GM23338 (cell line): ENCODE results near the gene SUGCT. TPM values are rescaled to one million over a fixed set of nuclear protein-coding genes. Genes with fewer than 3 reads are reported as not detected.

Experiments
- ATAC-seq: fragments of 200-7000 bp; cut with Tn5 transposase; 3 replicates; pipeline ENCODE4 v1.9.1; 2020
- DNase-seq: peaks from one replicate; pipeline ENCODE4 v3.0.0-alpha.2; 2015; ENCODE audit warnings: low spot score
- H2AFZ ChIP-seq: fragments of 200-600 bp; sonication (generic); 2 replicates; pipeline ENCODE4 v1.8.0; 2016; ENCODE audit warnings: antibody characterized with exemption, mild to moderate bottlenecking, moderate library complexity
- H3F3A ChIP-seq: fragments of 200-600 bp; sonication (generic); replicated peaks from 2 replicates; pipeline ENCODE4 v1.8.0; 2017; ENCODE audit warnings: antibody characterized with exemption, mixed run types, low read depth
- H3K27ac ChIP-seq: fragments of 200-600 bp; sonication (generic); 2 replicates; pipeline ENCODE4 v1.6.1; 2016; ENCODE audit warnings: low read depth
- H3K27me3 ChIP-seq: fragments of 200-600 bp; sonication (generic); 2 replicates; pipeline ENCODE4 v1.8.0; 2016; ENCODE audit warnings: mild to moderate bottlenecking, mixed run types, moderate library complexity; ENCODE audit not compliant: insufficient read depth
- H3K36me3 ChIP-seq: fragments of 200-600 bp; sonication (generic); 2 replicates; pipeline ENCODE4 v1.8.0; 2016; ENCODE audit warnings: mild to moderate bottlenecking; ENCODE audit not compliant: insufficient read depth
- H3K4me1 ChIP-seq: fragments of 200-600 bp; sonication (generic); 2 replicates; pipeline ENCODE4 v1.8.0; 2016; ENCODE audit warnings: mild to moderate bottlenecking, moderate library complexity; ENCODE audit not compliant: insufficient read depth
- H3K4me2 ChIP-seq: fragments of 200-600 bp; sonication (generic); 2 replicates; pipeline ENCODE4 v1.7.1; 2017; ENCODE audit warnings: mixed run types
- H3K4me3 ChIP-seq: fragments of 200-600 bp; sonication (generic); 2 replicates; pipeline ENCODE4 v1.6.1; 2016; ENCODE audit warnings: mixed run types
- H3K79me2 ChIP-seq: fragments of 200-600 bp; sonication (generic); replicated peaks from 2 replicates; pipeline ENCODE4 v1.8.0; 2017; ENCODE audit warnings: mild to moderate bottlenecking; ENCODE audit not compliant: insufficient read depth
- H3K9me2 ChIP-seq: fragments of 200-600 bp; sonication (generic); 2 replicates; pipeline ENCODE4 v1.8.0; 2017; ENCODE audit not compliant: insufficient read depth
- H4K20me1 ChIP-seq: fragments of 200-600 bp; sonication (generic); replicated peaks from 2 replicates; pipeline ENCODE4 v1.8.0; 2017; ENCODE audit warnings: mild to moderate bottlenecking; ENCODE audit not compliant: insufficient read depth
- H3K27ac Mint-ChIP-seq: 2 replicates; pipeline ENCODE4 v1.8.0; 2020; ENCODE audit warnings: inconsistent platforms, mild to moderate bottlenecking, moderate library complexity, mixed read lengths
- H3K27me3 Mint-ChIP-seq: 3 replicates; pipeline ENCODE4 v1.8.0; 2022; ENCODE audit warnings: low read depth, mild to moderate bottlenecking, moderate library complexity, mixed read lengths, inconsistent platforms; ENCODE audit not compliant: insufficient read depth, poor library complexity
- H3K36me3 Mint-ChIP-seq: 3 replicates; pipeline ENCODE4 v1.8.0; 2021; ENCODE audit warnings: low read depth, mild to moderate bottlenecking, inconsistent platforms, moderate library complexity, mixed read lengths
- H3K4me1 Mint-ChIP-seq: 3 replicates; pipeline ENCODE4 v1.8.0; 2020; ENCODE audit warnings: mild to moderate bottlenecking, inconsistent platforms, mixed read lengths
- H3K4me3 Mint-ChIP-seq: 3 replicates; pipeline ENCODE4 v1.8.0; 2021; ENCODE audit warnings: moderate library complexity, mild to moderate bottlenecking, inconsistent platforms, mixed read lengths
- H3K9me3 Mint-ChIP-seq: 3 replicates; pipeline ENCODE4 v1.8.0; 2020; ENCODE audit warnings: moderate library complexity, mild to moderate bottlenecking, inconsistent platforms, mixed read lengths
- CREB1 ChIP-seq: fragments of 250-450 bp; sonication (Bioruptor Pico); IDR thresholded peaks from 2 replicates; pipeline ENCODE4 v1.5.0; 2020; ENCODE audit warnings: low read depth, mild to moderate bottlenecking, moderate library complexity
- EZH2 ChIP-seq: fragments of 200-600 bp; sonication (generic); IDR thresholded peaks from one replicate; pipeline ENCODE4 v1.8.0; 2017; ENCODE audit warnings: antibody characterized with exemption, mild to moderate bottlenecking, low read depth; ENCODE audit not compliant: unreplicated experiment
- EZH2phosphoT487 ChIP-seq: fragments of 200-600 bp; sonication (generic); IDR thresholded peaks from one replicate; pipeline ENCODE4 v1.8.1; 2018; ENCODE audit warnings: antibody characterized with exemption; ENCODE audit not compliant: unreplicated experiment
- JUNB ChIP-seq: IDR thresholded peaks from one replicate; pipeline ENCODE4 v1.6.1; 2016; ENCODE audit warnings: antibody characterized with exemption; ENCODE audit not compliant: unreplicated experiment
- NANOG ChIP-seq: IDR thresholded peaks from 2 replicates; pipeline ENCODE4 v1.6.1; 2016; ENCODE audit warnings: antibody characterized with exemption, borderline replicate concordance
- POLR2AphosphoS5 ChIP-seq: IDR thresholded peaks from 2 replicates; pipeline ENCODE4 v1.6.1; 2016; ENCODE audit warnings: antibody characterized with exemption, low read depth
- STAT1 ChIP-seq: IDR thresholded peaks from one replicate; pipeline ENCODE4 v1.6.1; 2016; ENCODE audit warnings: antibody characterized with exemption; ENCODE audit not compliant: unreplicated experiment
- ZNF114 ChIP-seq: fragments of 250-450 bp; sonication (Bioruptor Pico); IDR thresholded peaks from 2 replicates; pipeline ENCODE4 v1.5.0; 2020; ENCODE audit warnings: mild to moderate bottlenecking, moderate library complexity
- ZNF331 ChIP-seq: fragments of 250-450 bp; sonication (Bioruptor Pico); IDR thresholded peaks from 2 replicates; pipeline ENCODE4 v1.5.0; 2020; ENCODE audit warnings: low read depth, mild to moderate bottlenecking, moderate library complexity
- polyA plus RNA-seq: library from polyadenylated mRNA; unstranded; fragments of >200 nt; fragmentation: Nextera tagmentation; extraction: Ambion mirVana; gene quantifications from 2 replicates; pipeline ENCODE4 v1.2.1, GENCODE V29; 2016
- total RNA-seq: library from RNA; depleted of rRNA; stranded (reverse); fragments of >200 nt; shearing (Covaris generic); gene quantifications from 2 replicates; pipeline ENCODE4 v1.2.3, GENCODE V29; 2014
- TF ChIP-seq, protein P1 (sequence below): IDR thresholded peaks from one replicate; pipeline ENCODE4 v1.6.1; 2018; ENCODE audit warnings: antibody characterized with exemption; ENCODE audit not compliant: unreplicated experiment
- TF ChIP-seq, protein P2 (sequence below): IDR thresholded peaks from 2 replicates; pipeline ENCODE4 v1.6.1; 2016; ENCODE audit warnings: antibody characterized with exemption
- TF ChIP-seq, protein P3 (sequence below): fragments of 250-450 bp; sonication (Bioruptor Pico); IDR thresholded peaks from 2 replicates; pipeline ENCODE4 v1.5.0; 2020; ENCODE audit warnings: mild to moderate bottlenecking, moderate library complexity
- TF ChIP-seq, protein P4 (sequence below), 2 experiments: fragments of 200-600 bp in 1 of 2; sonication (generic) in 1 of 2; conservative IDR thresholded peaks; 2 replicates each; pipeline versions ENCODE4 v1.5.1 to v1.6.1; 2016 to 2017; ENCODE audit warnings: antibody characterized with exemption in 2 of 2, low read depth in 2 of 2, mild to moderate bottlenecking in 2 of 2, moderate library complexity in 1 of 2

SUGCT gene
- total and polyA plus RNA-seq, 2 experiments from 2014 or later = 4.2 to 5.6 TPM

DNA sequence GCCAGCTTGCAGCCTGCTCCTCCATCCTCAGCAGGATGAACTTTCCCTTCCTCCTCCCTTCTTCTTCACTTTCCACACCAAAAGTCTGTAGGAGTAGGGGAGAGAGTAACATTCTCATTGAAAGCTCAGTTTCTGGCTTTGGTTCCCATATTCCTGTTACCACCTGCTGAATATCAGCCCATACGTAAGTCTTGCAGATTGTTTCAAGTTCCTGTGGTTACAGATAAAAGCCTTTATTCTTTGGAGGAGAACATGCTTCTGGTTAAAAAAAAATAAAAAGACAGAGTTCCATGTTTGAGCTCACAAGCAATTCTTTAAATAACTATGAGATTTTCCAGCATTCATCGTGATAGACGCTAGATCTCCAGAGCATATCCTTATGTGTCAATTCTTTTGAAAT lies 637.3 kb downstream of the SUGCT start:
- no peaks in the 10 kb centered on the region for H3K79me2 ChIP-seq
- Mint-ChIP-seq H3K9me3 (no peaks in the 10 kb centered on the region; the same call in 2 of the 3 replicates), H3K4me1 (no peaks in the 10 kb centered on the region), H3K4me3 (no peak overlapping the region), H3K36me3 (no peaks in the 10 kb centered on the region), H3K27ac (no peak overlapping the region), H3K27me3 (peaks cover 2% of the 10 kb centered on the region)
- H3K27me3 ChIP-seq = no peaks in the 10 kb centered on the region
- H3K4me2 ChIP-seq = no peak overlapping the region
- H3F3A ChIP-seq = no peaks in the 10 kb centered on the region
- H3K4me3 ChIP-seq = no peak overlapping the region
- H3K27ac ChIP-seq = no peak overlapping the region
- TF ChIP-seq POLR2AphosphoS5 (no peak), CREB1 (CRISPR knock-in tag) (no peak), ZNF331 (CRISPR knock-in tag) (no peak), ZNF114 (CRISPR knock-in tag) (no peak), EZH2 (no peak), JUNB (no peak), STAT1 (no peak), NANOG (no peak), EZH2phosphoT487 (no peak)
- TF ChIP-seq, protein P1, sequence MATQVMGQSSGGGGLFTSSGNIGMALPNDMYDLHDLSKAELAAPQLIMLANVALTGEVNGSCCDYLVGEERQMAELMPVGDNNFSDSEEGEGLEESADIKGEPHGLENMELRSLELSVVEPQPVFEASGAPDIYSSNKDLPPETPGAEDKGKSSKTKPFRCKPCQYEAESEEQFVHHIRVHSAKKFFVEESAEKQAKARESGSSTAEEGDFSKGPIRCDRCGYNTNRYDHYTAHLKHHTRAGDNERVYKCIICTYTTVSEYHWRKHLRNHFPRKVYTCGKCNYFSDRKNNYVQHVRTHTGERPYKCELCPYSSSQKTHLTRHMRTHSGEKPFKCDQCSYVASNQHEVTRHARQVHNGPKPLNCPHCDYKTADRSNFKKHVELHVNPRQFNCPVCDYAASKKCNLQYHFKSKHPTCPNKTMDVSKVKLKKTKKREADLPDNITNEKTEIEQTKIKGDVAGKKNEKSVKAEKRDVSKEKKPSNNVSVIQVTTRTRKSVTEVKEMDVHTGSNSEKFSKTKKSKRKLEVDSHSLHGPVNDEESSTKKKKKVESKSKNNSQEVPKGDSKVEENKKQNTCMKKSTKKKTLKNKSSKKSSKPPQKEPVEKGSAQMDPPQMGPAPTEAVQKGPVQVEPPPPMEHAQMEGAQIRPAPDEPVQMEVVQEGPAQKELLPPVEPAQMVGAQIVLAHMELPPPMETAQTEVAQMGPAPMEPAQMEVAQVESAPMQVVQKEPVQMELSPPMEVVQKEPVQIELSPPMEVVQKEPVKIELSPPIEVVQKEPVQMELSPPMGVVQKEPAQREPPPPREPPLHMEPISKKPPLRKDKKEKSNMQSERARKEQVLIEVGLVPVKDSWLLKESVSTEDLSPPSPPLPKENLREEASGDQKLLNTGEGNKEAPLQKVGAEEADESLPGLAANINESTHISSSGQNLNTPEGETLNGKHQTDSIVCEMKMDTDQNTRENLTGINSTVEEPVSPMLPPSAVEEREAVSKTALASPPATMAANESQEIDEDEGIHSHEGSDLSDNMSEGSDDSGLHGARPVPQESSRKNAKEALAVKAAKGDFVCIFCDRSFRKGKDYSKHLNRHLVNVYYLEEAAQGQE = no peak
- TF ChIP-seq, protein P2, sequence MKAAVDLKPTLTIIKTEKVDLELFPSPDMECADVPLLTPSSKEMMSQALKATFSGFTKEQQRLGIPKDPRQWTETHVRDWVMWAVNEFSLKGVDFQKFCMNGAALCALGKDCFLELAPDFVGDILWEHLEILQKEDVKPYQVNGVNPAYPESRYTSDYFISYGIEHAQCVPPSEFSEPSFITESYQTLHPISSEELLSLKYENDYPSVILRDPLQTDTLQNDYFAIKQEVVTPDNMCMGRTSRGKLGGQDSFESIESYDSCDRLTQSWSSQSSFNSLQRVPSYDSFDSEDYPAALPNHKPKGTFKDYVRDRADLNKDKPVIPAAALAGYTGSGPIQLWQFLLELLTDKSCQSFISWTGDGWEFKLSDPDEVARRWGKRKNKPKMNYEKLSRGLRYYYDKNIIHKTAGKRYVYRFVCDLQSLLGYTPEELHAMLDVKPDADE = no peak
- TF ChIP-seq, protein P3, sequence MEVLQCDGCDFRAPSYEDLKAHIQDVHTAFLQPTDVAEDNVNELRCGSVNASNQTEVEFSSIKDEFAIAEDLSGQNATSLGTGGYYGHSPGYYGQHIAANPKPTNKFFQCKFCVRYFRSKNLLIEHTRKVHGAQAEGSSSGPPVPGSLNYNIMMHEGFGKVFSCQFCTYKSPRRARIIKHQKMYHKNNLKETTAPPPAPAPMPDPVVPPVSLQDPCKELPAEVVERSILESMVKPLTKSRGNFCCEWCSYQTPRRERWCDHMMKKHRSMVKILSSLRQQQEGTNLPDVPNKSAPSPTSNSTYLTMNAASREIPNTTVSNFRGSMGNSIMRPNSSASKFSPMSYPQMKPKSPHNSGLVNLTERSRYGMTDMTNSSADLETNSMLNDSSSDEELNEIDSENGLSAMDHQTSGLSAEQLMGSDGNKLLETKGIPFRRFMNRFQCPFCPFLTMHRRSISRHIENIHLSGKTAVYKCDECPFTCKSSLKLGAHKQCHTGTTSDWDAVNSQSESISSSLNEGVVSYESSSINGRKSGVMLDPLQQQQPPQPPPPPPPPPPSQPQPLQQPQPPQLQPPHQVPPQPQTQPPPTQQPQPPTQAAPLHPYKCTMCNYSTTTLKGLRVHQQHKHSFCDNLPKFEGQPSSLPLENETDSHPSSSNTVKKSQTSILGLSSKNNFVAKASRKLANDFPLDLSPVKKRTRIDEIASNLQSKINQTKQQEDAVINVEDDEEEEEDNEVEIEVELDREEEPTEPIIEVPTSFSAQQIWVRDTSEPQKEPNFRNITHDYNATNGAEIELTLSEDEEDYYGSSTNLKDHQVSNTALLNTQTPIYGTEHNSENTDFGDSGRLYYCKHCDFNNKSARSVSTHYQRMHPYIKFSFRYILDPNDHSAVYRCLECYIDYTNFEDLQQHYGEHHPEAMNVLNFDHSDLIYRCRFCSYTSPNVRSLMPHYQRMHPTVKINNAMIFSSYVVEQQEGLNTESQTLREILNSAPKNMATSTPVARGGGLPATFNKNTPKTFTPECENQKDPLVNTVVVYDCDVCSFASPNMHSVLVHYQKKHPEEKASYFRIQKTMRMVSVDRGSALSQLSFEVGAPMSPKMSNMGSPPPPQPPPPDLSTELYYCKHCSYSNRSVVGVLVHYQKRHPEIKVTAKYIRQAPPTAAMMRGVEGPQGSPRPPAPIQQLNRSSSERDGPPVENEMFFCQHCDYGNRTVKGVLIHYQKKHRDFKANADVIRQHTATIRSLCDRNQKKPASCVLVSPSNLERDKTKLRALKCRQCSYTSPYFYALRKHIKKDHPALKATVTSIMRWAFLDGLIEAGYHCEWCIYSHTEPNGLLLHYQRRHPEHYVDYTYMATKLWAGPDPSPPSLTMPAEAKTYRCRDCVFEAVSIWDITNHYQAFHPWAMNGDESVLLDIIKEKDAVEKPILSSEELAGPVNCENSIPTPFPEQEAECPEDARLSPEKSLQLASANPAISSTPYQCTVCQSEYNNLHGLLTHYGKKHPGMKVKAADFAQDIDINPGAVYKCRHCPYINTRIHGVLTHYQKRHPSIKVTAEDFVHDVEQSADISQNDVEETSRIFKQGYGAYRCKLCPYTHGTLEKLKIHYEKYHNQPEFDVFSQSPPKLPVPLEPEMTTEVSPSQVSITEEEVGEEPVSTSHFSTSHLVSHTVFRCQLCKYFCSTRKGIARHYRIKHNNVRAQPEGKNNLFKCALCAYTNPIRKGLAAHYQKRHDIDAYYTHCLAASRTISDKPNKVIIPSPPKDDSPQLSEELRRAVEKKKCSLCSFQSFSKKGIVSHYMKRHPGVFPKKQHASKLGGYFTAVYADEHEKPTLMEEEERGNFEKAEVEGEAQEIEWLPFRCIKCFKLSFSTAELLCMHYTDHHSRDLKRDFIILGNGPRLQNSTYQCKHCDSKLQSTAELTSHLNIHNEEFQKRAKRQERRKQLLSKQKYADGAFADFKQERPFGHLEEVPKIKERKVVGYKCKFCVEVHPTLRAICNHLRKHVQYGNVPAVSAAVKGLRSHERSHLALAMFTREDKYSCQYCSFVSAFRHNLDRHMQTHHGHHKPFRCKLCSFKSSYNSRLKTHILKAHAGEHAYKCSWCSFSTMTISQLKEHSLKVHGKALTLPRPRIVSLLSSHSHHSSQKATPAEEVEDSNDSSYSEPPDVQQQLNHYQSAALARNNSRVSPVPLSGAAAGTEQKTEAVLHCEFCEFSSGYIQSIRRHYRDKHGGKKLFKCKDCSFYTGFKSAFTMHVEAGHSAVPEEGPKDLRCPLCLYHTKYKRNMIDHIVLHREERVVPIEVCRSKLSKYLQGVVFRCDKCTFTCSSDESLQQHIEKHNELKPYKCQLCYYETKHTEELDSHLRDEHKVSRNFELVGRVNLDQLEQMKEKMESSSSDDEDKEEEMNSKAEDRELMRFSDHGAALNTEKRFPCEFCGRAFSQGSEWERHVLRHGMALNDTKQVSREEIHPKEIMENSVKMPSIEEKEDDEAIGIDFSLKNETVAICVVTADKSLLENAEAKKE (CRISPR knock-in tag) = no peak
- TF ChIP-seq, protein P4, sequence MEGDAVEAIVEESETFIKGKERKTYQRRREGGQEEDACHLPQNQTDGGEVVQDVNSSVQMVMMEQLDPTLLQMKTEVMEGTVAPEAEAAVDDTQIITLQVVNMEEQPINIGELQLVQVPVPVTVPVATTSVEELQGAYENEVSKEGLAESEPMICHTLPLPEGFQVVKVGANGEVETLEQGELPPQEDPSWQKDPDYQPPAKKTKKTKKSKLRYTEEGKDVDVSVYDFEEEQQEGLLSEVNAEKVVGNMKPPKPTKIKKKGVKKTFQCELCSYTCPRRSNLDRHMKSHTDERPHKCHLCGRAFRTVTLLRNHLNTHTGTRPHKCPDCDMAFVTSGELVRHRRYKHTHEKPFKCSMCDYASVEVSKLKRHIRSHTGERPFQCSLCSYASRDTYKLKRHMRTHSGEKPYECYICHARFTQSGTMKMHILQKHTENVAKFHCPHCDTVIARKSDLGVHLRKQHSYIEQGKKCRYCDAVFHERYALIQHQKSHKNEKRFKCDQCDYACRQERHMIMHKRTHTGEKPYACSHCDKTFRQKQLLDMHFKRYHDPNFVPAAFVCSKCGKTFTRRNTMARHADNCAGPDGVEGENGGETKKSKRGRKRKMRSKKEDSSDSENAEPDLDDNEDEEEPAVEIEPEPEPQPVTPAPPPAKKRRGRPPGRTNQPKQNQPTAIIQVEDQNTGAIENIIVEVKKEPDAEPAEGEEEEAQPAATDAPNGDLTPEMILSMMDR (conservative IDR thresholded peaks at IDR 0.05; ENCODE audit: low read depth in 2 of 2) = no peak
- H3K4me1 ChIP-seq = no peaks in the 10 kb centered on the region
- H3K36me3 ChIP-seq = no peaks in the 10 kb centered on the region
- no peak overlapping the region for H2AFZ ChIP-seq
- 0 out of 2 replicates have a peak, but pooled peaks cover 12% of the 10 kb centered on the region for H3K9me2 ChIP-seq
- no peaks in the 10 kb centered on the region for H4K20me1 ChIP-seq
- no peak for DNase-seq
- no peak for ATAC-seq
